Mucosa of descending colon (tissue), 3 donors: ENCODE data around the gene ERBB4. TPM values are rescaled to one million over a fixed set of nuclear protein-coding genes. Genes with fewer than 3 reads are reported as not detected.

ENCODE experiments used
- ATAC-seq: fragments of 200-7000 bp; cut with Tn5 transposase; one replicate; pipeline ENCODE4 v1.9.1; 2020; ENCODE audit warnings: mild to moderate bottlenecking, moderate library complexity
- DNase-seq, 3 donors: peaks; one replicate each; pipeline ENCODE4 v3.0.0-alpha.2; 2020
- H3K36me3 ChIP-seq: fragments of 200-600 bp; one replicate; pipeline ENCODE4 v1.8.0; 2021; ENCODE audit warnings: low read depth, mild to moderate bottlenecking
- H3K4me1 ChIP-seq: fragments of 200-600 bp; one replicate; pipeline ENCODE4 v1.8.0; 2021; ENCODE audit warnings: low read depth, mild to moderate bottlenecking
- H3K4me3 ChIP-seq: fragments of 200-600 bp; one replicate; pipeline ENCODE4 v1.8.0; 2021; ENCODE audit warnings: mild to moderate bottlenecking
- H3K9me3 ChIP-seq: fragments of 200-600 bp; one replicate; pipeline ENCODE4 v1.8.0; 2021; ENCODE audit warnings: mild to moderate bottlenecking
- CTCF ChIP-seq: fragments of 200-600 bp; IDR thresholded peaks from one replicate; pipeline ENCODE4 v1.8.0; 2022; ENCODE audit warnings: antibody characterized with exemption, mild to moderate bottlenecking
- intact Hi-C, 2 donors: fragments of 100-400 bp; cut with DNase I in 1 of 2; cut with micrococcal nuclease in 1 of 2; formaldehyde crosslinking; loops; one replicate each; pipeline versions ENCODE4 v1.11.0 to v1.11.1; 2022; cut with DNase I, micrococcal nuclease
- total RNA-seq, 3 donors: library from RNA; stranded (reverse); fragmentation: NEBNext Ultra II Directional in 2 of 3; extraction: Animal tissue kit (Norgen Biotek cat#: 25700) in 2 of 3; gene quantifications; one replicate each; pipeline versions ENCODE4 v1.2.1 to v1.2.4, GENCODE V29; 2021 to 2023
- donor health status: DM: no; HTN: no; CAD: no; lungs with moderate emphysema.
- donor health status: DM: no; HTN: no; CAD: no.
- donor health status: DM: no; HTN: yes; CAD: no.

ERBB4 gene
- total RNA-seq, 3 donors from 2014 or later = 0.05 to 0.25 TPM; not detected in 1

GRCh38 chr2:211898702-211899101, 639.9 kb downstream of the ERBB4 start:
- intact Hi-C loops = no loop called here
- ATAC-seq (no peak), DNase-seq (no peak)
- Histone ChIP-seq H3K4me3 (no peak overlapping the region), H3K4me1 (no peaks in the 10 kb centered on the region), H3K9me3 (no peaks in the 10 kb centered on the region), H3K36me3 (no peaks in the 10 kb centered on the region)
- no peak for TF ChIP-seq CTCF

- H3K4me1 ChIP-seq = no peaks in the 10 kb centered on the region
- no peak for TF ChIP-seq CTCF
- H3K9me3 ChIP-seq = no peaks in the 10 kb centered on the region
- H3K4me3 ChIP-seq = no peak overlapping the region
- intact Hi-C loops = no loop called here
- ATAC-seq (no peak), DNase-seq (no peak)
- H3K36me3 ChIP-seq = no peaks in the 10 kb centered on the region
Measured at GRCh38 chr2:211881449-211881848, 657.2 kb downstream of the ERBB4 start.

GRCh38 chr2:211879323-211879722, 659.3 kb downstream of the ERBB4 start:
- intact Hi-C loops = no loop called here

GRCh38 chr2:211877061-211877460, 661.5 kb downstream of the ERBB4 start:
- intact Hi-C loops = no loop called here
- Histone ChIP-seq H3K4me3 (no peak overlapping the region), H3K9me3 (no peaks in the 10 kb centered on the region), H3K36me3 (no peaks in the 10 kb centered on the region), H3K4me1 (no peaks in the 10 kb centered on the region)
- ATAC-seq (no peak), DNase-seq (no peak)
- no peak for TF ChIP-seq CTCF

More at GRCh38 chr2:211879323-211879722, 659.3 kb downstream of the ERBB4 start:
- no peak for ATAC-seq
- no peak for DNase-seq
- Histone ChIP-seq H3K4me1 (no peaks in the 10 kb centered on the region), H3K4me3 (no peak overlapping the region), H3K9me3 (no peaks in the 10 kb centered on the region), H3K36me3 (no peaks in the 10 kb centered on the region)
- no peak for TF ChIP-seq CTCF

GRCh38 chr2:211875488-211875887, 663.1 kb downstream of the ERBB4 start:
- no peak for TF ChIP-seq CTCF
- Histone ChIP-seq H3K9me3 (no peaks in the 10 kb centered on the region), H3K4me3 (no peak overlapping the region), H3K4me1 (no peaks in the 10 kb centered on the region), H3K36me3 (no peaks in the 10 kb centered on the region)
- ATAC-seq (no peak), DNase-seq (no peak)
- intact Hi-C loops = no loop called here

GRCh38 chr2:211868996-211869533, 669.5 kb downstream of the ERBB4 start:
- no peaks in the 10 kb centered on the region for H3K9me3 ChIP-seq
- H3K4me3 ChIP-seq = no peak overlapping the region
- no peak for ATAC-seq
- H3K36me3 ChIP-seq = no peaks in the 10 kb centered on the region
- no peaks in the 10 kb centered on the region for H3K4me1 ChIP-seq
- intact Hi-C loops = no loop called here
- DNase-seq = no peak
- no peak for TF ChIP-seq CTCF
